HCT116 (cell line): Measurements from ENCODE around the gene TMEM61. TPM values are rescaled to one million over a fixed set of nuclear protein-coding genes. Genes with fewer than 3 reads are reported as not detected.

Experiments used
- ATAC-seq: fragments of 200-7000 bp; cut with Tn5 transposase; 2 replicates; pipeline ENCODE4 v1.9.1; 2020; ENCODE audit warnings: mild to moderate bottlenecking, moderate library complexity
- BruUV-seq: library from RNA; stranded (reverse); fragments of 400-500 nt; replicated peaks from 2 replicates; lab custom pipeline; 2021; lab: Mats Ljungman, UMichigan
- CTCF ChIA-PET: fragments of 300-600 bp; sonication (Branson Sonifier 250); formaldehyde crosslinking; loops from one replicate; lab custom pipeline; 2021; ENCODE audit warnings: antibody characterized with exemption; lab: Charles Lee
- POLR2A ChIA-PET: fragments of 300-600, 350-600 bp; sonication (Branson Sonifier 250); formaldehyde crosslinking; loops from one replicate; lab custom pipeline; 2021; ENCODE audit warnings: antibody characterized with exemption; lab: Charles Lee
- RAD21 ChIA-PET, 2 experiments: fragments of 300-600 bp; sonication (Branson Sonifier 250); formaldehyde crosslinking; loops; one replicate each; lab custom pipeline; 2023; ENCODE audit warnings: low total read pairs in 2 of 2; ENCODE audit not compliant: uncharacterized antibody in 2 of 2, unreplicated experiment in 2 of 2, low non-redundant PET in 1 of 2; lab: Charles Lee
- DNase-seq: peaks from one replicate; pipeline ENCODE4 v3.0.0-alpha.2; 2010; ENCODE audit warnings: low read depth, low spot score
- H2AFZ ChIP-seq: fragments of 200-600 bp; shearing (Covaris generic), sonication (generic); 2 replicates; pipeline ENCODE4 v1.6.1; 2017; ENCODE audit warnings: low read depth, mixed run types, mixed read lengths, antibody characterized with exemption, low read length; ENCODE audit not compliant: poor library complexity, severe bottlenecking
- H3K27ac ChIP-seq: 2 replicates; pipeline ENCODE4 v1.5.1; 2012; ENCODE audit warnings: low read depth, low read length
- H3K27me3 ChIP-seq: fragments of 200-600 bp; sonication (generic); 2 replicates; pipeline ENCODE4 v1.6.1; 2016; ENCODE audit warnings: mixed run types, low read length, mixed read lengths; ENCODE audit not compliant: insufficient read depth
- H3K36me3 ChIP-seq, 2 experiments: fragments of 200-500 bp in 1 of 2; fragments of 200-600 bp in 1 of 2; sonication (Bioruptor generic) in 1 of 2; sonication (generic) in 1 of 2; 2 replicates each; pipeline versions ENCODE4 v1.5.1 to v1.6.1; 2014 to 2016; ENCODE audit warnings: low read length in 2 of 2, inconsistent platforms in 1 of 2, mixed read lengths in 1 of 2, mixed run types in 1 of 2; ENCODE audit not compliant: insufficient read depth in 2 of 2, control insufficient read depth in 1 of 2
- H3K4me1 ChIP-seq, 2 experiments: fragments of 200-600 bp in 1 of 2; sonication (generic) in 1 of 2; 2 replicates each; pipeline versions ENCODE4 v1.5.1 to v1.6.1; 2012 to 2017; ENCODE audit warnings: low read length in 2 of 2, inconsistent platforms in 1 of 2, mild to moderate bottlenecking in 1 of 2, mixed read lengths in 1 of 2, mixed run types in 1 of 2, moderate library complexity in 1 of 2; ENCODE audit not compliant: insufficient read depth in 2 of 2, control insufficient read depth in 1 of 2
- H3K4me2 ChIP-seq: fragments of 200-600 bp; sonication (generic); 2 replicates; pipeline ENCODE4 v1.6.1; 2017; ENCODE audit warnings: mixed run types, low read length, mixed read lengths
- H3K4me3 ChIP-seq, 2 experiments: fragments of 200-600 bp in 1 of 2; sonication (generic) in 1 of 2; replicated peaks in 1 of 2; 2 replicates each; pipeline ENCODE4 v1.5.1; 2011 to 2016; ENCODE audit warnings: low read length in 2 of 2, control low read depth in 1 of 2, low read depth in 1 of 2, mild to moderate bottlenecking in 1 of 2, mixed read lengths in 1 of 2, mixed run types in 1 of 2
- H3K79me2 ChIP-seq: fragments of 200-600 bp; sonication (generic); 2 replicates; pipeline ENCODE4 v1.6.1; 2017; ENCODE audit warnings: mild to moderate bottlenecking, mixed run types, low read length, moderate library complexity, mixed read lengths; ENCODE audit not compliant: insufficient read depth
- H3K9ac ChIP-seq: fragments of 200-600 bp; sonication (generic); 2 replicates; pipeline ENCODE4 v1.6.1; 2016; ENCODE audit warnings: low read length, mixed read lengths
- H3K9me2 ChIP-seq: fragments of 200-600 bp; sonication (generic), shearing (Covaris generic); 2 replicates; pipeline ENCODE4 v1.6.1; 2017; ENCODE audit warnings: mixed run types, mild to moderate bottlenecking, moderate library complexity; ENCODE audit not compliant: insufficient read depth
- H3K9me3 ChIP-seq, 2 experiments: fragments of 200-500 bp in 1 of 2; fragments of 200-600 bp in 1 of 2; sonication (Bioruptor generic) in 1 of 2; sonication (generic) in 1 of 2; 2 replicates each; pipeline ENCODE4 v1.6.1; 2014 to 2017; ENCODE audit warnings: low read length in 2 of 2, mixed read lengths in 2 of 2, inconsistent platforms in 1 of 2, low read depth in 1 of 2, mild to moderate bottlenecking in 1 of 2, mixed run types in 1 of 2, moderate library complexity in 1 of 2; ENCODE audit not compliant: control insufficient read depth in 1 of 2, insufficient read depth in 1 of 2
- H4K20me1 ChIP-seq: fragments of 200-600 bp; sonication (generic), shearing (Covaris generic); 2 replicates; pipeline ENCODE4 v1.6.1; 2017; ENCODE audit warnings: mixed run types, mild to moderate bottlenecking, moderate library complexity; ENCODE audit not compliant: insufficient read depth
- ELF1 ChIP-seq: IDR thresholded peaks from 2 replicates; pipeline ENCODE4 v1.6.1; 2012; ENCODE audit warnings: low read depth, borderline replicate concordance
- EZH2 ChIP-seq: fragments of 200-600 bp; sonication (generic); IDR thresholded peaks from 2 replicates; pipeline ENCODE4 v1.6.1; 2017; ENCODE audit warnings: antibody characterized with exemption, mixed run types
- FOSL1 ChIP-seq: IDR thresholded peaks from 2 replicates; pipeline ENCODE4 v1.6.1; 2012; ENCODE audit warnings: low read depth
- JUND ChIP-seq: IDR thresholded peaks from 2 replicates; pipeline ENCODE4 v1.6.1; 2012
- POLR2A ChIP-seq: IDR thresholded peaks from 2 replicates; pipeline ENCODE4 v1.7.0; 2011; ENCODE audit warnings: borderline replicate concordance; ENCODE audit not compliant: insufficient read depth, insufficient read length; ENCODE audit errors: extremely low read depth
- RAD21 ChIP-seq: IDR thresholded peaks from 2 replicates; pipeline ENCODE4 v1.6.1; 2012; ENCODE audit warnings: low read depth, mild to moderate bottlenecking
- SIN3A ChIP-seq: IDR thresholded peaks from 2 replicates; pipeline ENCODE4 v1.6.1; 2012; ENCODE audit warnings: low read depth
- SP1 ChIP-seq: IDR thresholded peaks from 2 replicates; pipeline ENCODE4 v1.6.1; 2012; ENCODE audit warnings: low read depth
- YY1 ChIP-seq: IDR thresholded peaks from 2 replicates; pipeline ENCODE4 v1.6.1; 2011; ENCODE audit warnings: low read length, low read depth, moderate library complexity, mild to moderate bottlenecking; ENCODE audit not compliant: insufficient replicate concordance; ENCODE audit errors: extremely low read depth
- ZFX ChIP-seq: fragments of 450-650 bp; IDR thresholded peaks from 2 replicates; pipeline ENCODE4 v1.6.1; 2017
- ZNF274 ChIP-seq: fragments of 200-500 bp; sonication (Bioruptor generic); IDR thresholded peaks from 2 replicates; pipeline ENCODE4 v1.6.1; 2014; ENCODE audit warnings: mild to moderate bottlenecking, low read depth, low read length, inconsistent platforms
- intact Hi-C: fragments of 100-400 bp; cut with micrococcal nuclease; formaldehyde crosslinking; loops from 2 replicates; pipeline ENCODE4 v1.10.0; 2022
- total RNA-seq: library from RNA; stranded (reverse); gene quantifications from one replicate; pipeline ENCODE4 v1.2.1, GENCODE V29; 2021; ENCODE audit not compliant: unreplicated experiment
- TF ChIP-seq, protein P1 (sequence below): IDR thresholded peaks from 2 replicates; pipeline ENCODE4 v1.6.1; 2011; ENCODE audit warnings: mild to moderate bottlenecking, low read length, moderate library complexity; ENCODE audit not compliant: insufficient replicate concordance; ENCODE audit errors: extremely low read depth
- TF ChIP-seq, protein P2 (sequence below): IDR thresholded peaks from 2 replicates; pipeline ENCODE4 v1.6.1; 2012; ENCODE audit warnings: low read depth
- TF ChIP-seq, protein P3 (sequence below): IDR thresholded peaks from 2 replicates; pipeline ENCODE4 v1.6.1; 2012
- TF ChIP-seq, protein P4 (sequence below), 3 experiments: fragments of 200-600 bp in 1 of 3; sonication (generic) in 1 of 3; IDR thresholded peaks in 2 of 3; conservative IDR thresholded peaks in 1 of 3; 2 replicates each; pipeline ENCODE4 v1.5.1; 2012 to 2017; ENCODE audit warnings: low read depth in 2 of 3, low read length in 2 of 3, antibody characterized with exemption in 1 of 3, borderline replicate concordance in 1 of 3, control low read depth in 1 of 3, mild to moderate bottlenecking in 1 of 3, mixed read lengths in 1 of 3, mixed run types in 1 of 3, moderate library complexity in 1 of 3; ENCODE audit not compliant: insufficient read depth in 1 of 3
- TF ChIP-seq, protein P5 (sequence below): IDR thresholded peaks from 2 replicates; pipeline ENCODE4 v1.6.1; 2012

The TMEM61 gene
- total RNA-seq, 1 experiment from 2014 or later: 4.4 TPM

DNA sequence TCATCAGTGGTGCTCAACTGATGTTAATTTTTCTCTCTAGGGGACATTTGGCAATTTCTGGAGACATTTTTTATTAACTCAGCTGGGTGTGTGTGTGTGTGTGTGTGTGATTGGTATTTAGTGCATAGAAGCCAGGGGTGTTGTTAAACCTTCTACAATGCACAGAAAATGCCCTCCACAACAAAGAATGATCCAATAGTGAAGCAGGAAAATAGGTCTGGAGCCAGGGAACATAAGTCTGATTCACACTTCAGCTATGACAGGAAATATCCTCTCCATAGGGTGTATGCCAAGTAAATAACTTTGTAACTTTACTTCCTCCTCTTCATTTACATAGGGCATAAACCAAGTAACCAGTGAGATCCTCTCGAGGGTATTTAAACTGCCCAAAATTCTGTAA is 25.1 kb upstream of the TMEM61 start:
- intact Hi-C loops: no loop called here
- TF ChIP-seq, protein P1, sequence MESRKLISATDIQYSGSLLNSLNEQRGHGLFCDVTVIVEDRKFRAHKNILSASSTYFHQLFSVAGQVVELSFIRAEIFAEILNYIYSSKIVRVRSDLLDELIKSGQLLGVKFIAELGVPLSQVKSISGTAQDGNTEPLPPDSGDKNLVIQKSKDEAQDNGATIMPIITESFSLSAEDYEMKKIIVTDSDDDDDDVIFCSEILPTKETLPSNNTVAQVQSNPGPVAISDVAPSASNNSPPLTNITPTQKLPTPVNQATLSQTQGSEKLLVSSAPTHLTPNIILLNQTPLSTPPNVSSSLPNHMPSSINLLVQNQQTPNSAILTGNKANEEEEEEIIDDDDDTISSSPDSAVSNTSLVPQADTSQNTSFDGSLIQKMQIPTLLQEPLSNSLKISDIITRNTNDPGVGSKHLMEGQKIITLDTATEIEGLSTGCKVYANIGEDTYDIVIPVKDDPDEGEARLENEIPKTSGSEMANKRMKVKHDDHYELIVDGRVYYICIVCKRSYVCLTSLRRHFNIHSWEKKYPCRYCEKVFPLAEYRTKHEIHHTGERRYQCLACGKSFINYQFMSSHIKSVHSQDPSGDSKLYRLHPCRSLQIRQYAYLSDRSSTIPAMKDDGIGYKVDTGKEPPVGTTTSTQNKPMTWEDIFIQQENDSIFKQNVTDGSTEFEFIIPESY: no peak
- TF ChIP-seq, protein P2, sequence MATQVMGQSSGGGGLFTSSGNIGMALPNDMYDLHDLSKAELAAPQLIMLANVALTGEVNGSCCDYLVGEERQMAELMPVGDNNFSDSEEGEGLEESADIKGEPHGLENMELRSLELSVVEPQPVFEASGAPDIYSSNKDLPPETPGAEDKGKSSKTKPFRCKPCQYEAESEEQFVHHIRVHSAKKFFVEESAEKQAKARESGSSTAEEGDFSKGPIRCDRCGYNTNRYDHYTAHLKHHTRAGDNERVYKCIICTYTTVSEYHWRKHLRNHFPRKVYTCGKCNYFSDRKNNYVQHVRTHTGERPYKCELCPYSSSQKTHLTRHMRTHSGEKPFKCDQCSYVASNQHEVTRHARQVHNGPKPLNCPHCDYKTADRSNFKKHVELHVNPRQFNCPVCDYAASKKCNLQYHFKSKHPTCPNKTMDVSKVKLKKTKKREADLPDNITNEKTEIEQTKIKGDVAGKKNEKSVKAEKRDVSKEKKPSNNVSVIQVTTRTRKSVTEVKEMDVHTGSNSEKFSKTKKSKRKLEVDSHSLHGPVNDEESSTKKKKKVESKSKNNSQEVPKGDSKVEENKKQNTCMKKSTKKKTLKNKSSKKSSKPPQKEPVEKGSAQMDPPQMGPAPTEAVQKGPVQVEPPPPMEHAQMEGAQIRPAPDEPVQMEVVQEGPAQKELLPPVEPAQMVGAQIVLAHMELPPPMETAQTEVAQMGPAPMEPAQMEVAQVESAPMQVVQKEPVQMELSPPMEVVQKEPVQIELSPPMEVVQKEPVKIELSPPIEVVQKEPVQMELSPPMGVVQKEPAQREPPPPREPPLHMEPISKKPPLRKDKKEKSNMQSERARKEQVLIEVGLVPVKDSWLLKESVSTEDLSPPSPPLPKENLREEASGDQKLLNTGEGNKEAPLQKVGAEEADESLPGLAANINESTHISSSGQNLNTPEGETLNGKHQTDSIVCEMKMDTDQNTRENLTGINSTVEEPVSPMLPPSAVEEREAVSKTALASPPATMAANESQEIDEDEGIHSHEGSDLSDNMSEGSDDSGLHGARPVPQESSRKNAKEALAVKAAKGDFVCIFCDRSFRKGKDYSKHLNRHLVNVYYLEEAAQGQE: no peak
- TF ChIP-seq POLR2A: no peak
- no peak for TF ChIP-seq SIN3A
- TF ChIP-seq, protein P3, sequence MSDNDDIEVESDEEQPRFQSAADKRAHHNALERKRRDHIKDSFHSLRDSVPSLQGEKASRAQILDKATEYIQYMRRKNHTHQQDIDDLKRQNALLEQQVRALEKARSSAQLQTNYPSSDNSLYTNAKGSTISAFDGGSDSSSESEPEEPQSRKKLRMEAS: no peak
- no peak for TF ChIP-seq ELF1
- peak; percentile 37; the same call in 1 of the 2 replicates for TF ChIP-seq JUND
- TF ChIP-seq SP1: peak; percentile 13; the same call in 1 of the 2 replicates
- TF ChIP-seq ZFX: no peak
- TF ChIP-seq YY1: no peak
- TF ChIP-seq FOSL1: no peak; the same call in 1 of the 2 replicates
- no peak for TF ChIP-seq RAD21
- no peak for TF ChIP-seq EZH2
- TF ChIP-seq, protein P4, sequence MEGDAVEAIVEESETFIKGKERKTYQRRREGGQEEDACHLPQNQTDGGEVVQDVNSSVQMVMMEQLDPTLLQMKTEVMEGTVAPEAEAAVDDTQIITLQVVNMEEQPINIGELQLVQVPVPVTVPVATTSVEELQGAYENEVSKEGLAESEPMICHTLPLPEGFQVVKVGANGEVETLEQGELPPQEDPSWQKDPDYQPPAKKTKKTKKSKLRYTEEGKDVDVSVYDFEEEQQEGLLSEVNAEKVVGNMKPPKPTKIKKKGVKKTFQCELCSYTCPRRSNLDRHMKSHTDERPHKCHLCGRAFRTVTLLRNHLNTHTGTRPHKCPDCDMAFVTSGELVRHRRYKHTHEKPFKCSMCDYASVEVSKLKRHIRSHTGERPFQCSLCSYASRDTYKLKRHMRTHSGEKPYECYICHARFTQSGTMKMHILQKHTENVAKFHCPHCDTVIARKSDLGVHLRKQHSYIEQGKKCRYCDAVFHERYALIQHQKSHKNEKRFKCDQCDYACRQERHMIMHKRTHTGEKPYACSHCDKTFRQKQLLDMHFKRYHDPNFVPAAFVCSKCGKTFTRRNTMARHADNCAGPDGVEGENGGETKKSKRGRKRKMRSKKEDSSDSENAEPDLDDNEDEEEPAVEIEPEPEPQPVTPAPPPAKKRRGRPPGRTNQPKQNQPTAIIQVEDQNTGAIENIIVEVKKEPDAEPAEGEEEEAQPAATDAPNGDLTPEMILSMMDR (IDR thresholded peaks at IDR 0.05 in 2 of 3, conservative IDR thresholded peaks at IDR 0.05 in 1 of 3; ENCODE audit: borderline replicate concordance in 1 of 3, insufficient read depth in 1 of 3, low read depth in 2 of 3, low read length in 2 of 3): no peak
- no peak for TF ChIP-seq ZNF274
- TF ChIP-seq, protein P5, sequence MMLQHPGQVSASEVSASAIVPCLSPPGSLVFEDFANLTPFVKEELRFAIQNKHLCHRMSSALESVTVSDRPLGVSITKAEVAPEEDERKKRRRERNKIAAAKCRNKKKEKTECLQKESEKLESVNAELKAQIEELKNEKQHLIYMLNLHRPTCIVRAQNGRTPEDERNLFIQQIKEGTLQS: no peak
- Histone ChIP-seq H3K9me2 (no peaks in the 10 kb centered on the region), H3K36me3 (no peaks in the 10 kb centered on the region), H3K4me1 (peaks cover 6 to 29% of the 10 kb centered on the region in 2 experiments), H3K9ac (no peak overlapping the region), H3K4me2 (peak overlapping the region; percentile 40), H3K79me2 (no peaks in the 10 kb centered on the region), H3K27ac (no peak overlapping the region), H3K4me3 (no peak overlapping the region), H2AFZ (peak overlapping the region; percentile 19), H4K20me1 (no peaks in the 10 kb centered on the region), H3K9me3 (peaks cover 4 to 5% of the 10 kb centered on the region in 2 experiments; a peak in 2 of 4 replicates), H3K27me3 (no peaks in the 10 kb centered on the region)
- ChIA-PET POLR2A (no interaction called here), RAD21 (no interaction called here), CTCF (interaction anchor here (0.6 to 0.8 kb wide), 2 partner anchors 10 to 67 kb away, joined by 3 read pairs; no protein-coding TSS in a partner anchor)
- no peak for DNase-seq
- BruUV-seq: no TSS peak
- ATAC-seq: no peak
